HL-60/S4 treated with phorbol 12-myristate 13-acetate at 8.2 ng/mL for 4 days and 3 days (cell line): Measurements from ENCODE around the gene MRPL40.
"Not testable (repeated sequence)": the region's sequence is repeated elsewhere in the genome, so short reads cannot be mapped to it uniquely, and the experiment has no call there.

Experiments
- in situ Hi-C: fragments of 300-500 bp; cut with MboI; formaldehyde crosslinking; loops from 2 replicates; pipeline ENCODE4 v1.15.0; 2022; ENCODE audit warnings: low sequenced_read_pairs

The MRPL40 gene

DNA sequence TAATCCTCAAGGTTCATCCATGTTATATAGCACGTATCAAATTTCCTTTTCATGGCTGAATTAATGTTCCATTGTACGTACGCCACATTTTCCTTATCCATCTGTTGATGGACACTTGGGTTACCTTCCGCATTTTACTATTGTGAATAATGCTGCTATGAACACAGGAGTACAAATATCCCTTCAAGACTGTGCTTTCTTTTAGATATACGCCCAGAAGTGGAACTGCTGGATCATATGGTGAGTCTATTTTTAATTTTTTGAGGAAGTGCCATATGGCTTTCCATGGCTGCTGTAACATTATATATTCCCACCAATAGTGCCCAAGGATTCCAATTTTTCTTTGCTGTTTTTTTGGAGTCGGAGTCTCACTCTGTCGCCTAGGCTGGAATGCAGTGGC, 6.0 kb downstream of the MRPL40 start:
- in situ Hi-C loops = no loop called here

- in situ Hi-C loops = no loop called here
Observed at GRCh38 chr22:19440411-19441195, 8.3 kb downstream of the MRPL40 start.

- in situ Hi-C loops = no loop called here
Observed at GRCh38 chr22:19442166-19442565, 9.8 kb downstream of the MRPL40 start.

GRCh38 chr22:19443544-19444211, 11.3 kb downstream of the MRPL40 start:
- in situ Hi-C loops = no loop called here

DNA sequence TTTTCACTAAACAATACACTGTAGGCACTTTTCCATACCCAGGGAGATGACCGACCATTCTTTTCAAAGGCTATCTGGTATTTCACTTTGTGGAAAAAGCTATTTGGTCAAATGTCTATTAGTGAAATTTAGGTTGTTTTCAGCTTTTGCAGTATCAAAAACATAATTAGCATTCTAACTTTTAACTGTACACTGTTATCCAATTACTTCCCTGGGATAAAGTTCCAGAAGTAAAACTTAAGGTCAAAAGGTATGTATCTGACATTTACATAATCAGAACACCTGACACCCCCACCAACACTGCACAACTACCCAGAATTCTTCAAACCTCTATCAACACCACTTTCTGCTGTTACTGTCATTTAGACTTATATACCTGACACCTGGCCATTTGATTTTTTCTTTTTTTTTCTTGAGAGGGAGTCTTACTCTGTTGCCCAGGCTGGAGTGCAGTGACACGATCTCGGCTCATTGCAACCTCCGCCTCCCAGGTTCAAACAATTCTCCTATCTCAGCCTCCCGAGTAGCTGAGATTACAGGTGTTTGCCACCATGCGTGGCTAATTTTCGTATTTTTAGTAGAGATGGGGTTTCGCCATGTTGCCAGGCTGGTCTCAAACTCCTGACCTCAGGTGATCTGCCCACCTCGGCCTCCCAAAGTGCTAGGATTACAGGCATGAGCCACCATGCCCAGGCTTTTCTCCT, 13.1 kb downstream of the MRPL40 start:
- in situ Hi-C loops = not testable (repeated sequence)

GRCh38 chr22:19446603-19447329, 14.4 kb downstream of the MRPL40 start:
- in situ Hi-C loops = no loop called here

GRCh38 chr22:19447330-19448075, 15.2 kb downstream of the MRPL40 start, which contains the start of gene C22orf39:
Gene C22orf39, minus strand, starts transcription at chr22:19447711. Its CDS starts 23 bp downstream, at chr22:19447688.
- in situ Hi-C loops = no loop called here

DNA sequence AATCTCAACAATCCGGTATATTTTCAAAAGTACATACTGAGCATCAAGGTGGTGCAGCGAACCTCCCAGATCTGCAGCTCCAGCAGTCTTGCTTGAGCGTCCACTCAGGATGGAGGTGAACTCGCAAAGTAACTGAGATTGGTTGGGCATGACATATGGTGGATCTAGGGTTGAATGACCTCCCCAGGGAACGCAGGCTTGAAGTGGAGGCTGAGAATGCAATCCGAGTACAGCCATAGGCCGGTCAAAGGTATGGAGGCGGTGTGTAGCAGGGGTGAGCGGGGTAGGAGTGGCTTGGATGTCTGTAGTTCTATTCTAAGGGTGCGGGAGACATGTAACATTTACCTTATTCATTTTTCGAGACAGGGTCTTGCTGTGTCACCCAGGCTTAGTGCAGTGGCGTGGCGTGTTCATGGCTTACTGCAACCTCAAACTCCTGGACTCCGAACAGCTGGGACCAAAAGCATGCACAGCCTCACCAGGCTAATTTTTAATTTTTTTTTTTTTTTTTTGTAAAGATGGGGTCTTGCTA, 15.8 kb downstream of the MRPL40 start:
- in situ Hi-C loops = no loop called here

DNA sequence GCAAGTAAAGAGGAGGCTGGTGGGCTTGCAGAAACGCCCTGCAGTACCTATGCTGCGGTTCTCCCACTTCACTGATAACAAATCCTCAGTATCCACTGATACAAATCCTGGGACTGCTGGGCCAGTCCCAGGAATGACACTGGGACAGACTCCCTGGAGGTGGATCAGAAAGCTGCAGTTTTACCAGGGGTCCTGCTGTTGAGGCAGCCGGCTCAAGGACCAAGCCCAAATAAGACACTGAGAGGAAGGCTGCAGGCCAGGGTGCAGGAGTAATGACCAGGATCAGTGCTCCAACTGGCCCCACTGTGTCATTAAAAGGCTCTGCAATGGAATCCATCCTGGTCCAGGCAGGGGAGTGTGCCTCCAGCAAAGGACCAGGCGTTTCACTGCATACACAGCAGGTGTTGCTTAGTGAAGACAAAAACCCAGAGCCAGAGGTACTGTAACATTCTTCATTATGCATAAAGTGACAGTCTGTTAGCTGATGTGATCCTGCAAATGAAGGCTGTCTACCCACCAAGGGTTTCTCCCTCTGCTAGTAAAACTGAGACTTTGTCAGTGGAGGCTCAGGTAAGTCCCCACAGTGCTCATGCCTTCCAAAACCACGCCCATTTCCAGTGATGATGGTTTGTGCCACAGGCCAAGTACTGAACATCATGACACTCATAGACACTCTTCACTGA, 16.5 kb downstream of the MRPL40 start:
- in situ Hi-C loops = no loop called here

DNA sequence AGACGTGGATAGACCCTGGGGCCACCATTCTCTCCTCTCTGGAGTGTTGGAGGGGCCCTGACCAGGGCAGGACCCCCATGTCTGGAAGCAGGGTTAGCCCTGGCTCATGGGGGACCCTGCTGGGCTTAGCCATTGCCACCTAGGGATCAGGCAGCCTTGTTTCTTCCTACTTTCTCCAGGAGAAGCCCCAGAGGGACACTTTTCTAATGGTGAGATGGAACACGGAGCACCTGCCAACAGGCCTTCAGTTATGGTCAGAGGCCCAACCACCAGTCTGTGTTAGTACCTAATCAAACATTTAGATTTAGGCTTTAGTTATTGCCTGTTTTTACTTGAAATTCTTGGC, 17.1 kb downstream of the MRPL40 start:
- in situ Hi-C loops = no loop called here

DNA sequence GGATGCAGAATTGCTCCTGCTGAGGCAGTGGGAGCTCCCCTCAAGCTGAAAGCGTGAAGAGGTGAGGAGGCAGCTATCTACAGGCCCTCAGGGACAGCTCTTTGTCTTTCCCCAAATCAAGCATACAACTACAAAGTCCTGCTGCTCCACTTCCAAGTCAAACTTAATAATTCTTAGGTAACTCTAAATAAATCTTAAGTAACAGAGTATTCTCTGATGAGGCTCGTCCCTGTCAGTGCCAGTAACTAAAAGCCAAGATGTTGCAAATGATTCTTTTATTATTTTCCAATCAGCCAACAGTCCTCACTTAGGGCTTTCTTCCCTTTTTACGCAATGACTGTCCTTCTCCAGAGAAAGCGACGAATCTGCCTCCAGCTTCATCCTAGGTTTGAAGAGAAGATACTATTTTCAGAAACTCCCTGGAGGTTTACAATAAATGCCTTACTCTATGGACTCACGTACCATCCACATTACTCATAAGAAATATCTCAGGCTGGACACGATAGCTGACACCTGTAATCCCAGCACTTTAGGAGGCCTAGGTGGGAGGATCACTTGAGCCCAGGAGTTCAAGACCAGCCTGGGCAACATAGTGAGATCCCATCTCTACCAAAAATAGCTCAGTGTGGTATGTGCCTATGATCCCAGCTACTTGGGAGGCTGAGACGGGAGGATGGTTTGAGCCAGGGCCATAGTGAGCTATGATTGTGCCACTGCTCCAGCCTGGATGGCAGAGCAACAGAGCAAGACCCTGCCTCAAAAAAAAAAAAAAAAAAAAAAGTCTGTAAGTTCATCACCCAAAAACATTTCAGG, 18.2 kb downstream of the MRPL40 start:
- in situ Hi-C loops = no loop called here

- in situ Hi-C loops = no loop called here
Observed at GRCh38 chr22:19451570-19451969, 19.2 kb downstream of the MRPL40 start.

- in situ Hi-C loops = no loop called here
Observed at GRCh38 chr22:19453718-19454117, 21.4 kb downstream of the MRPL40 start.

- in situ Hi-C loops = no loop called here
Observed at GRCh38 chr22:19454156-19454555, 21.8 kb downstream of the MRPL40 start.

DNA sequence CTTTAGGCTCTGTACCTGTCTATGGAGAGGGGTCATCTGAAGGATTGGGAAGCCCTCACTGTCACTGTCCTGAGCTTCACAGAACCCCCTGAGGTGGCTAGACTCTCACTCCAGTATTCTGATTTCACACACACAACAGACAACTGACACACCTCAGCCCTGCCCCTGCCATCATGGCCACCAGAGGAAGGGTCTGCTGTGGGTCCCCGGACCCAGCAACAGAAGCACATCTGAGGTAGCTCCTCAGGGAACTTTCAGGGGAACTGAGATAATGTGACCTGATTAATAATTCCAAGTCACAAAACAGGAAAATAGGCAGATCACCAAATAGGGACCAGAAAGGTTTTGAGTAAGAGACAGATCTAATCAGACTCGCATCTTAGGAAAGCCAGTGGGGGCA, 22.7 kb downstream of the MRPL40 start:
- in situ Hi-C loops = no loop called here

DNA sequence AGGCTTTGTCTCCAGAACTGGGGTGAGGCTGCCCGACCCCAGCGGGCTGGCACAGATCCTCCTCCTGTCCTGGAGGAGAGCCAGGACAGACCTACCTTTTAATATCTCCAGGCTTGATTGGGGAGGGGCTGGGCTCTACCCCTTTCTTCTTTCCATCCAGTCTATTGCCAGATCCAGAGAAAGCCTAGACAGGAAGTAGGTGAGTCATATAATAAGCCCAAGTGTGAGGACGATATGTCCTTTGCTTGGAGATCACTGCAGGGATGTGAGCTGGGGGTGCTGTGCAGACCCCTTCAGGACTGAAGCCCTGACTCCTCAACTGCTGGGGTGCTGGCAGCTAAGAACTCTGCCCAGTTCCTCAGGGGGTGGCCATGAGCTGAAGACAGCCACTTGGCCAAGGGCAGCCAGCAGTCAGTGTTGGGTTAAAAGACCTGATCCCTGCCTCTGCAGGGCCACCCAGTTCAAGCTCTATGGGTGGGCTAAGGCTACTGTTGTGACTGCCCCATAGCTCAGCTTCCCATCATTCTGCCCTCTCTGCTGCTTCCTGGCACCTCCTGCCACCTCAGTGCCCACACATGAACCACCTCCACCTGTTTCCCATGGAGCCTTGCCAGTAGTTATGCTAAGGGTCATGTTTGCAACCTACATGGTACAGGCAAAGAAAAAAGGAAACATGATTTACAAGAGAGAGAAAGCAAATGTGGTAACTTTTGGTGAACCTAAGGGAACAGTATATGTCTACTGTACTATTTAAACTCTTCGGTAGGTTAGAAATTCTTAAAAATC, 23.4 kb downstream of the MRPL40 start:
- in situ Hi-C loops = no loop called here

GRCh38 chr22:19456541-19456940, 24.2 kb downstream of the MRPL40 start:
- in situ Hi-C loops = no loop called here

GRCh38 chr22:19457828-19458428, 25.6 kb downstream of the MRPL40 start:
- in situ Hi-C loops = no loop called here
